SW 1271 (cell line): ENCODE data around the gene AP3S2.
"Not testable (repeated sequence)": the region's sequence is repeated elsewhere in the genome, so short reads cannot be mapped to it uniquely, and the experiment has no call there.

ENCODE experiments used
- DNase-seq, 2 experiments: peaks; one replicate each; lab custom pipeline; 2025; lab: John Stamatoyannopoulos, UW

Gene AP3S2

GRCh38 chr15:89893696-89894447 lies at the start of gene AP3S2:
TSS of gene AP3S2 (minus strand) at chr15:89893994. CDS start at chr15:89893949, 45 bp downstream.
- DNase-seq, result peak; percentile 96 to 97

GRCh38 chr15:89939910-89940309 lies 46.1 kb upstream of the AP3S2 start:
- DNase-seq, result no peak

- not testable (repeated sequence) for DNase-seq
Measured at GRCh38 chr15:89939377-89939776, 45.6 kb upstream of the AP3S2 start.

- no peak for DNase-seq
Measured at GRCh38 chr15:89937365-89938350, 43.9 kb upstream of the AP3S2 start.

GRCh38 chr15:89936786-89937265 lies 43.0 kb upstream of the AP3S2 start:
- DNase-seq, result no peak

GRCh38 chr15:89936051-89936785 lies 42.4 kb upstream of the AP3S2 start:
- no peak for DNase-seq

GRCh38 chr15:89932880-89933279 lies 39.1 kb upstream of the AP3S2 start:
- DNase-seq, result no peak

- no peak for DNase-seq
Measured at GRCh38 chr15:89928421-89928820, 34.6 kb upstream of the AP3S2 start.

GRCh38 chr15:89926158-89926557 lies 32.4 kb upstream of the AP3S2 start:
- no peak for DNase-seq

- no peak for DNase-seq
Measured at GRCh38 chr15:89917442-89918101, 23.8 kb upstream of the AP3S2 start.

- DNase-seq, result no peak
Measured at GRCh38 chr15:89916660-89917059, 22.9 kb upstream of the AP3S2 start.

- DNase-seq, result peak in 1 of 2 experiments; percentile 39
Measured at GRCh38 chr15:89912674-89913396, 19.0 kb upstream of the AP3S2 start, which contains the start of gene ARPIN. TSS of gene ARPIN (minus strand) at chr15:89912952. CDS start at chr15:89912835, 117 bp downstream.

- DNase-seq, result peak in 1 of 2 experiments; percentile 17
Measured at GRCh38 chr15:89912145-89912673, 18.4 kb upstream of the AP3S2 start.

GRCh38 chr15:89910891-89911626 lies 17.3 kb upstream of the AP3S2 start:
- no peak for DNase-seq

- DNase-seq, result no peak
Measured at GRCh38 chr15:89909611-89910010, 15.8 kb upstream of the AP3S2 start.

- no peak for DNase-seq
Measured at GRCh38 chr15:89908226-89908625, 14.4 kb upstream of the AP3S2 start.

GRCh38 chr15:89907289-89907688 lies 13.5 kb upstream of the AP3S2 start:
- no peak for DNase-seq

GRCh38 chr15:89905846-89906378 lies 12.1 kb upstream of the AP3S2 start:
- DNase-seq, result no peak

GRCh38 chr15:89904519-89904918 lies 10.7 kb upstream of the AP3S2 start:
- no peak for DNase-seq

- no peak for DNase-seq
Measured at GRCh38 chr15:89903858-89904130, 10.0 kb upstream of the AP3S2 start.
